Upper lobe of left lung (tissue), 6 donors: ENCODE measurements around the gene IGF2R. TPM values are rescaled to one million over a fixed set of nuclear protein-coding genes. Genes with fewer than 3 reads are reported as not detected.

Experiments used
- ATAC-seq, 2 donors: fragments of 200-7000 bp; cut with Tn5 transposase; one replicate each; pipeline ENCODE4 v1.9.1; 2022; ENCODE audit warnings: mild to moderate bottlenecking in 2 of 2, moderate library complexity in 2 of 2; ENCODE audit not compliant: low FRiP score in 2 of 2
- DNase-seq, 2 donors: peaks; one replicate each; pipeline ENCODE4 v3.0.0-alpha.2; 2019 to 2020
- H3K27ac ChIP-seq, 4 donors: fragments of 200-600 bp; sonication (generic); one replicate each; pipeline ENCODE4 v1.5.1; 2016 to 2019
- H3K27me3 ChIP-seq, 4 donors: fragments of 200-600 bp; sonication (generic); one replicate each; pipeline ENCODE4 v1.5.1; 2017 to 2019
- H3K36me3 ChIP-seq, 4 donors: fragments of 200-600 bp; sonication (generic); one replicate each; pipeline ENCODE4 v1.5.1; 2016 to 2019
- H3K4me1 ChIP-seq, 4 donors: fragments of 200-600 bp; sonication (generic); one replicate each; pipeline ENCODE4 v1.5.1; 2018 to 2019
- H3K4me3 ChIP-seq, 4 donors: fragments of 200-600 bp; sonication (generic); one replicate each; pipeline ENCODE4 v1.5.1; 2017 to 2019; ENCODE audit warnings: mild to moderate bottlenecking in 2 of 4, moderate library complexity in 1 of 4
- H3K9me3 ChIP-seq, 4 donors: fragments of 200-600 bp; sonication (generic); one replicate each; pipeline ENCODE4 v1.5.1; 2018 to 2019
- CTCF ChIP-seq, 6 experiments: fragments of 450-650 bp in 4 of 6; fragments of 200-600 bp in 2 of 6; sonication (generic) in 2 of 6; IDR thresholded peaks; one replicate each; pipeline ENCODE4 v1.5.1; 2016 to 2019; ENCODE audit warnings: antibody characterized with exemption in 6 of 6
- EP300 ChIP-seq, 4 donors: sonication (generic); formaldehyde crosslinking; IDR thresholded peaks; one replicate each; pipeline ENCODE4 v1.5.1; 2017; ENCODE audit warnings: antibody characterized with exemption in 4 of 4, control low read depth in 2 of 4
- POLR2A ChIP-seq, 4 donors: fragments of 450-650 bp; IDR thresholded peaks; one replicate each; pipeline ENCODE4 v1.5.1; 2016 to 2017; ENCODE audit warnings: antibody characterized with exemption in 4 of 4, mild to moderate bottlenecking in 2 of 4
- POLR2AphosphoS5 ChIP-seq, 2 donors: sonication (generic); formaldehyde crosslinking; IDR thresholded peaks; one replicate each; pipeline ENCODE4 v1.5.1; 2017; ENCODE audit warnings: antibody characterized with exemption in 2 of 2
- WGBS, 2 donors: methylation state at CpG; one replicate each; pipeline ENCODE4 v1.1.5; 2017 to 2018; 5-methylcytosine and 5-hydroxymethylcytosine counted together
- total RNA-seq, 6 donors: library from RNA; depleted of rRNA in 4 of 6; stranded (reverse); fragments of >200 nt in 4 of 6; gene quantifications; one replicate each; pipeline versions ENCODE4 v1.1.0 to v1.2.1, GENCODE V29; 2016 to 2021
- donor health status: DM: no; HTN: no; CAD: no; lungs with moderate emphysema.
- donor health status: DM: no; HTN: yes; CAD: no; lungs with severe emphysema.

Gene IGF2R
- total RNA-seq, 6 donors from 2014 or later = 103 to 150 (median 128) TPM

GRCh38 chr6:160042788-160043301, 74.0 kb downstream of the IGF2R start:
- H3K4me1 ChIP-seq = peaks cover 3 to 14% (median 6%) of the 10 kb centered on the region in 4 donors
- H3K27ac ChIP-seq = peak overlapping the region in 2 of 4 donors; percentile 16 to 26
- H3K36me3 ChIP-seq = peaks cover 21 to 86% (median 72%) of the 10 kb centered on the region in 4 donors

GRCh38 chr6:160043784-160044183, 74.9 kb downstream of the IGF2R start:
- ATAC-seq (no peak), DNase-seq (no peak)
- Histone ChIP-seq H3K27me3 (no peaks in the 10 kb centered on the region), H3K9me3 (no peaks in the 10 kb centered on the region), H3K36me3 (peaks cover 30 to 90% (median 82%) of the 10 kb centered on the region in 4 donors), H3K4me3 (no peak overlapping the region), H3K4me1 (peaks cover 3 to 14% (median 6%) of the 10 kb centered on the region in 4 donors), H3K27ac (no peak overlapping the region)
- no peak for TF ChIP-seq EP300 (IDR thresholded peaks at IDR 0.05)
- no peak for TF ChIP-seq POLR2AphosphoS5 (IDR thresholded peaks at IDR 0.05)
- TF ChIP-seq POLR2A (IDR thresholded peaks at IDR 0.05) = no peak
- no peak for TF ChIP-seq CTCF (IDR thresholded peaks at IDR 0.05)
- WGBS, 2 donors = 89 to 93% methylated on average over 4 of the region's 4 CpGs

More at GRCh38 chr6:160042788-160043301, 74.0 kb downstream of the IGF2R start:
- 75 to 78% methylated on average over 11 of the region's 11 CpGs for WGBS, 2 donors
- TF ChIP-seq CTCF (IDR thresholded peaks at IDR 0.05) (no peak), EP300 (IDR thresholded peaks at IDR 0.05) (no peak), POLR2A (IDR thresholded peaks at IDR 0.05) (no peak), POLR2AphosphoS5 (IDR thresholded peaks at IDR 0.05) (no peak)
- Histone ChIP-seq H3K9me3 (no peaks in the 10 kb centered on the region), H3K4me3 (no peak overlapping the region), H3K27me3 (no peaks in the 10 kb centered on the region)
- ATAC-seq (peak in 1 of 2 donors; percentile 56), DNase-seq (no peak)

GRCh38 chr6:160044687-160045086, 75.8 kb downstream of the IGF2R start:
- H3K36me3 ChIP-seq = peaks cover 32 to 96% (median 90%) of the 10 kb centered on the region in 4 donors
- ATAC-seq (no peak), DNase-seq (no peak)
- TF ChIP-seq EP300 (IDR thresholded peaks at IDR 0.05) (no peak), POLR2AphosphoS5 (IDR thresholded peaks at IDR 0.05) (no peak), CTCF (IDR thresholded peaks at IDR 0.05) (no peak), POLR2A (IDR thresholded peaks at IDR 0.05) (no peak)
- H3K9me3 ChIP-seq = no peaks in the 10 kb centered on the region
- H3K4me1 ChIP-seq = peaks cover 3 to 14% (median 6%) of the 10 kb centered on the region in 4 donors
- WGBS, 2 donors = 78% methylated on average over 5 of the region's 5 CpGs
- H3K27me3 ChIP-seq = no peaks in the 10 kb centered on the region
- H3K4me3 ChIP-seq = no peak overlapping the region
- H3K27ac ChIP-seq = no peak overlapping the region

- no peak for TF ChIP-seq POLR2AphosphoS5 (IDR thresholded peaks at IDR 0.05)
- no peak for TF ChIP-seq POLR2A (IDR thresholded peaks at IDR 0.05)
- no peak for TF ChIP-seq CTCF (IDR thresholded peaks at IDR 0.05)
- TF ChIP-seq EP300 (IDR thresholded peaks at IDR 0.05) = no peak
- no peak overlapping the region for H3K4me3 ChIP-seq
- H3K27ac ChIP-seq = no peak overlapping the region
- H3K9me3 ChIP-seq = no peaks in the 10 kb centered on the region
- WGBS, 2 donors = 92 to 95% methylated on average over 6 of the region's 6 CpGs
- no peak for DNase-seq
- no peaks in the 10 kb centered on the region for H3K27me3 ChIP-seq
- ATAC-seq = no peak
- H3K4me1 ChIP-seq = no peaks in the 10 kb centered on the region
- H3K36me3 ChIP-seq = peaks cover 43 to 100% (median 92%) of the 10 kb centered on the region in 4 donors
Measured at GRCh38 chr6:160048471-160048870, 79.6 kb downstream of the IGF2R start.

- TF ChIP-seq POLR2A (IDR thresholded peaks at IDR 0.05) = no peak
- TF ChIP-seq POLR2AphosphoS5 (IDR thresholded peaks at IDR 0.05) = no peak
- TF ChIP-seq EP300 (IDR thresholded peaks at IDR 0.05) = no peak
- TF ChIP-seq CTCF (IDR thresholded peaks at IDR 0.05) = no peak
- DNase-seq = no peak
- Histone ChIP-seq H3K36me3 (peaks cover 38 to 100% (median 91%) of the 10 kb centered on the region in 4 donors), H3K27me3 (no peaks in the 10 kb centered on the region), H3K27ac (no peak overlapping the region), H3K4me1 (no peaks in the 10 kb centered on the region), H3K4me3 (no peak overlapping the region), H3K9me3 (no peaks in the 10 kb centered on the region)
- ATAC-seq = no peak
- 93 to 95% methylated on average over 7 to 9 of the region's 9 CpGs for WGBS, 2 donors
Measured at GRCh38 chr6:160049346-160049745, 80.5 kb downstream of the IGF2R start.
